Osteoblast (primary cell): ENCODE results near the gene TAF10. TPM values are rescaled to one million over a fixed set of nuclear protein-coding genes. Genes with fewer than 3 reads are reported as not detected.

ENCODE experiments used
- DNase-seq: peaks from one replicate; pipeline ENCODE4 v3.0.0; 2011; ENCODE audit warnings: low spot score, mixed read lengths; ENCODE audit not compliant: insufficient read length; ENCODE audit errors: missing footprints
- H2AFZ ChIP-seq: 2 replicates; pipeline ENCODE4 v1.6.0; 2011; ENCODE audit warnings: mild to moderate bottlenecking, low read length
- H3K27ac ChIP-seq: 2 replicates; pipeline ENCODE4 v1.5.1; 2011; ENCODE audit warnings: mild to moderate bottlenecking, low read depth, low read length, moderate library complexity
- H3K27me3 ChIP-seq: 2 replicates; pipeline ENCODE4 v1.6.0; 2012; ENCODE audit warnings: mild to moderate bottlenecking, control low read depth, inconsistent platforms, low read length, moderate library complexity; ENCODE audit not compliant: insufficient read depth
- H3K36me3 ChIP-seq: 2 replicates; pipeline ENCODE4 v1.5.1; 2011; ENCODE audit warnings: mild to moderate bottlenecking, low read length, control low read depth, moderate library complexity; ENCODE audit not compliant: insufficient read depth
- H3K4me1 ChIP-seq: 2 replicates; pipeline ENCODE4 v1.5.1; 2011; ENCODE audit warnings: mild to moderate bottlenecking, low read length, control low read depth, moderate library complexity; ENCODE audit not compliant: insufficient read depth
- H3K4me2 ChIP-seq: 2 replicates; pipeline ENCODE4 v1.6.0; 2011; ENCODE audit warnings: mild to moderate bottlenecking, low read length; ENCODE audit not compliant: insufficient read depth
- H3K4me3 ChIP-seq: fragments of 200-600 bp; sonication (generic); 3 replicates; pipeline ENCODE4 v1.5.1; 2012; ENCODE audit warnings: mild to moderate bottlenecking, low read length, inconsistent platforms; ENCODE audit not compliant: insufficient read depth
- H3K79me2 ChIP-seq: 2 replicates; pipeline ENCODE4 v1.6.0; 2012; ENCODE audit warnings: mild to moderate bottlenecking, low read length, control low read depth, inconsistent platforms; ENCODE audit not compliant: insufficient read depth
- H3K9me3 ChIP-seq: 2 replicates; pipeline ENCODE4 v1.5.1; 2011; ENCODE audit warnings: low read depth, low read length, control low read depth
- H4K20me1 ChIP-seq: 2 replicates; pipeline ENCODE4 v1.6.0; 2012; ENCODE audit warnings: mild to moderate bottlenecking, low read length, control low read depth; ENCODE audit not compliant: insufficient read depth
- total RNA-seq: library from RNA; depleted of rRNA; stranded (reverse); fragments of >200 nt; gene quantifications from 2 replicates; pipeline ENCODE4 v1.2.3, GENCODE V29; 2012
- TF ChIP-seq, protein P1 (sequence below): IDR thresholded peaks from 2 replicates; pipeline ENCODE4 v1.5.1; 2011; ENCODE audit warnings: mild to moderate bottlenecking, low read depth, low read length, moderate library complexity; ENCODE audit errors: extremely low read depth

Gene TAF10
- total RNA-seq, 1 donor = 23.5 TPM

- H3K4me3 ChIP-seq = no peak overlapping the region
- H3K36me3 ChIP-seq = no peaks in the 10 kb centered on the region
- peaks cover 9% of the 10 kb centered on the region for H3K4me1 ChIP-seq
- no peak for DNase-seq
- H3K27me3 ChIP-seq = peaks cover 77% of the 10 kb centered on the region
- no peaks in the 10 kb centered on the region for H3K9me3 ChIP-seq
- no peak overlapping the region for H3K4me2 ChIP-seq
- no peak overlapping the region for H2AFZ ChIP-seq
- no peak overlapping the region for H3K27ac ChIP-seq
- TF ChIP-seq, protein P1, sequence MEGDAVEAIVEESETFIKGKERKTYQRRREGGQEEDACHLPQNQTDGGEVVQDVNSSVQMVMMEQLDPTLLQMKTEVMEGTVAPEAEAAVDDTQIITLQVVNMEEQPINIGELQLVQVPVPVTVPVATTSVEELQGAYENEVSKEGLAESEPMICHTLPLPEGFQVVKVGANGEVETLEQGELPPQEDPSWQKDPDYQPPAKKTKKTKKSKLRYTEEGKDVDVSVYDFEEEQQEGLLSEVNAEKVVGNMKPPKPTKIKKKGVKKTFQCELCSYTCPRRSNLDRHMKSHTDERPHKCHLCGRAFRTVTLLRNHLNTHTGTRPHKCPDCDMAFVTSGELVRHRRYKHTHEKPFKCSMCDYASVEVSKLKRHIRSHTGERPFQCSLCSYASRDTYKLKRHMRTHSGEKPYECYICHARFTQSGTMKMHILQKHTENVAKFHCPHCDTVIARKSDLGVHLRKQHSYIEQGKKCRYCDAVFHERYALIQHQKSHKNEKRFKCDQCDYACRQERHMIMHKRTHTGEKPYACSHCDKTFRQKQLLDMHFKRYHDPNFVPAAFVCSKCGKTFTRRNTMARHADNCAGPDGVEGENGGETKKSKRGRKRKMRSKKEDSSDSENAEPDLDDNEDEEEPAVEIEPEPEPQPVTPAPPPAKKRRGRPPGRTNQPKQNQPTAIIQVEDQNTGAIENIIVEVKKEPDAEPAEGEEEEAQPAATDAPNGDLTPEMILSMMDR = no peak
- no peaks in the 10 kb centered on the region for H3K79me2 ChIP-seq
- no peaks in the 10 kb centered on the region for H4K20me1 ChIP-seq
These were observed 39.0 kb upstream of the TAF10 start for GRCh38 chr11:6650980-6651379.

- no peak overlapping the region for H3K4me2 ChIP-seq
- H3K4me1 ChIP-seq = peaks cover 12% of the 10 kb centered on the region
- H3K36me3 ChIP-seq = no peaks in the 10 kb centered on the region
- no peak overlapping the region for H3K27ac ChIP-seq
- H3K27me3 ChIP-seq = peaks cover 81% of the 10 kb centered on the region
- H3K9me3 ChIP-seq = no peaks in the 10 kb centered on the region
- H2AFZ ChIP-seq = no peak overlapping the region
- H3K79me2 ChIP-seq = no peaks in the 10 kb centered on the region
- DNase-seq = no peak
- no peaks in the 10 kb centered on the region for H4K20me1 ChIP-seq
- TF ChIP-seq, protein P1 = no peak
- H3K4me3 ChIP-seq = no peak overlapping the region
These were observed 38.1 kb upstream of the TAF10 start for GRCh38 chr11:6650104-6650503.

DNA sequence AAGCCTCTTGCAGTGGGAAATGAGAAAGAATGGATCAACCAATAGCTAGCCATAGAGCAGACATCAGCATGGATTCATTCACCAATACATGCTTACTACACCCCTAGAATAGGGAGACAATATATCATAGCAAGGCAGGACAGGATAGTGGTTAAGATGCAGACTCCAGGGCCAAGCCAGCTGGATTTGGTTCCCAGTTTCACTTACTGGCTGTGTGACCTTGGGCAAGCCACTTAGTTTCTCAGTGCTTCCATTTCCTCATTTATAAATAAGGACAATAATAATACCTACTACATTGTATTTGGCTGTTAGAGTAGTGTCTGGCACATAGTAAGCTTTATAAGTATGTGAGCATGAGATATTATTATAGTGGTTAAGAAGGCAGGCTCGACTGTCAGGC, 36.5 kb upstream of the TAF10 start:
- Histone ChIP-seq H3K4me2 (no peak overlapping the region), H3K4me3 (no peak overlapping the region), H4K20me1 (no peaks in the 10 kb centered on the region), H3K4me1 (peaks cover 12% of the 10 kb centered on the region), H3K27me3 (peaks cover 79% of the 10 kb centered on the region), H3K36me3 (no peaks in the 10 kb centered on the region), H2AFZ (no peak overlapping the region), H3K27ac (no peak overlapping the region), H3K9me3 (no peaks in the 10 kb centered on the region), H3K79me2 (no peaks in the 10 kb centered on the region)
- no peak for DNase-seq
- TF ChIP-seq, protein P1 = no peak

- H3K36me3 ChIP-seq = no peaks in the 10 kb centered on the region
- no peak overlapping the region for H3K4me3 ChIP-seq
- peaks cover 12% of the 10 kb centered on the region for H3K4me1 ChIP-seq
- no peaks in the 10 kb centered on the region for H3K79me2 ChIP-seq
- no peak for DNase-seq
- H3K4me2 ChIP-seq = no peak overlapping the region
- peaks cover 81% of the 10 kb centered on the region for H3K27me3 ChIP-seq
- H3K9me3 ChIP-seq = no peaks in the 10 kb centered on the region
- H2AFZ ChIP-seq = no peak overlapping the region
- TF ChIP-seq, protein P1 = no peak
- no peak overlapping the region for H3K27ac ChIP-seq
- no peaks in the 10 kb centered on the region for H4K20me1 ChIP-seq
These were observed 35.8 kb upstream of the TAF10 start for GRCh38 chr11:6647836-6648235.
